Endothelial cell (in vitro differentiated cells): ENCODE measurements around the gene FXYD6. TPM values are rescaled to one million over a fixed set of nuclear protein-coding genes. Genes with fewer than 3 reads are reported as not detected.
"Not testable (repeated sequence)": the region's sequence is repeated elsewhere in the genome, so short reads cannot be mapped to it uniquely, and the experiment has no call there.

Experiments used
- DNase-seq: peaks from one replicate; pipeline ENCODE4 v3.0.0; 2021; ENCODE audit warnings: low spot score
- H3K27ac Mint-ChIP-seq: one replicate; pipeline ENCODE4 v1.8.0; 2021; ENCODE audit warnings: mixed read lengths, inconsistent platforms; ENCODE audit not compliant: unreplicated experiment
- H3K27me3 Mint-ChIP-seq: one replicate; pipeline ENCODE4 v1.8.0; 2021; ENCODE audit warnings: mild to moderate bottlenecking, moderate library complexity, mixed read lengths, inconsistent platforms; ENCODE audit not compliant: unreplicated experiment
- H3K36me3 Mint-ChIP-seq: one replicate; pipeline ENCODE4 v1.8.0; 2021; ENCODE audit warnings: mild to moderate bottlenecking, low read depth, mixed read lengths, inconsistent platforms; ENCODE audit not compliant: unreplicated experiment
- H3K4me1 Mint-ChIP-seq: one replicate; pipeline ENCODE4 v1.8.0; 2021; ENCODE audit warnings: mild to moderate bottlenecking, mixed read lengths, inconsistent platforms; ENCODE audit not compliant: unreplicated experiment
- H3K4me3 Mint-ChIP-seq: one replicate; pipeline ENCODE4 v1.8.0; 2021; ENCODE audit warnings: mild to moderate bottlenecking, mixed read lengths, inconsistent platforms; ENCODE audit not compliant: unreplicated experiment
- H3K9me3 Mint-ChIP-seq: one replicate; pipeline ENCODE4 v1.8.0; 2021; ENCODE audit warnings: mixed read lengths, inconsistent platforms; ENCODE audit not compliant: unreplicated experiment
- CTCF ChIP-seq: fragments of 200-600 bp; sonication (generic); IDR thresholded peaks from one replicate; pipeline ENCODE4 v1.5.0; 2021; ENCODE audit warnings: antibody characterized with exemption; ENCODE audit not compliant: unreplicated experiment
- total RNA-seq: library from RNA; stranded (reverse); fragmentation: NEBNext Ultra II Directional; extraction: Animal tissue kit (Norgen Biotek cat#: 25700); gene quantifications from one replicate; pipeline ENCODE4 v1.2.1, GENCODE V29; 2021; ENCODE audit not compliant: unreplicated experiment

FXYD6 gene
- total RNA-seq, 1 donor from 2014 or later = 18.1 TPM

GRCh38 chr11:117866526-117866925 is 9.9 kb downstream of the FXYD6 start:
- no peak for DNase-seq
- no peak for TF ChIP-seq CTCF
- H3K27ac Mint-ChIP-seq = no peak overlapping the region

GRCh38 chr11:117865546-117865945 is 10.9 kb downstream of the FXYD6 start:
- not testable (repeated sequence) for H3K27me3 Mint-ChIP-seq, DNase-seq, H3K4me3 Mint-ChIP-seq, H3K27ac Mint-ChIP-seq, H3K36me3 Mint-ChIP-seq, H3K9me3 Mint-ChIP-seq
- peaks cover 26% of the 10 kb centered on the region for H3K4me1 Mint-ChIP-seq

More at GRCh38 chr11:117866526-117866925, 9.9 kb downstream of the FXYD6 start:
- no peaks in the 10 kb centered on the region for H3K36me3 Mint-ChIP-seq
- H3K27me3 Mint-ChIP-seq = peaks cover 3% of the 10 kb centered on the region
- peaks cover 17% of the 10 kb centered on the region for H3K4me1 Mint-ChIP-seq
- no peak overlapping the region for H3K4me3 Mint-ChIP-seq
- no peaks in the 10 kb centered on the region for H3K9me3 Mint-ChIP-seq

- Mint-ChIP-seq H3K4me1 (peaks cover 26% of the 10 kb centered on the region), H3K36me3 (no peaks in the 10 kb centered on the region), H3K4me3 (no peak overlapping the region), H3K27me3 (peaks cover 5% of the 10 kb centered on the region), H3K27ac (no peak overlapping the region), H3K9me3 (no peaks in the 10 kb centered on the region)
- DNase-seq = no peak
- no peak for TF ChIP-seq CTCF
Measured at GRCh38 chr11:117863383-117863782, 13.1 kb downstream of the FXYD6 start.

DNA sequence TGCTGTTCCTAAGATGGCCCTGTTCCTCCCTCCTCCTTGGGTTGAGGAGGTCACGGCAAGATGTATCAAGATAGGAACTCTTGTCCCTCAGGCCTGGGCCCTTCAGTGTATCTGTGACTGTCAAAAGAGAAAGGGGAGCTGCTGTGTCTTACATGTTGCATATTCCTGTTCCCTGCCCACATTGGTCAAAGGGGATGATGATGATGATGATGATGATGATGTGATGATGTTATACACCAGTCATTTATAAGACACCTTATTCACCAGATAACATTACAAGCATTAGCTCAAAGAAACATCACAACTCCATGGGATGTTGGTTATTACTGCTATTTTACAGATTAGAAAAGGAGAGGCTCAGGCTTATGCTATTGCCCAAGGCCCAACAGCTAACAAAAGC is 13.7 kb downstream of the FXYD6 start:
- Mint-ChIP-seq H3K27ac (peak overlapping the region; percentile 61), H3K4me3 (no peak overlapping the region), H3K4me1 (peaks cover 26% of the 10 kb centered on the region), H3K27me3 (peaks cover 9% of the 10 kb centered on the region), H3K9me3 (no peaks in the 10 kb centered on the region), H3K36me3 (no peaks in the 10 kb centered on the region)
- no peak for DNase-seq
- no peak for TF ChIP-seq CTCF

- Mint-ChIP-seq H3K4me3 (peak overlapping the region; percentile 17), H3K4me1 (peaks cover 26% of the 10 kb centered on the region), H3K36me3 (no peaks in the 10 kb centered on the region)
Measured at GRCh38 chr11:117862019-117862725, 14.3 kb downstream of the FXYD6 start.

More at GRCh38 chr11:117862019-117862725, 14.3 kb downstream of the FXYD6 start:
- TF ChIP-seq CTCF = no peak
- peaks cover 9% of the 10 kb centered on the region for H3K27me3 Mint-ChIP-seq
- H3K9me3 Mint-ChIP-seq = no peaks in the 10 kb centered on the region
- H3K27ac Mint-ChIP-seq = peak overlapping the region; percentile 72
- no peak for DNase-seq
